Nephron (organoid): Measurements from ENCODE around the gene YTHDF2.
A peak's percentile ranks its signal among the peaks of the same experiment; 100 is the strongest.

Experiments used
- H3K27ac Mint-ChIP-seq, 3 experiments: 2 replicates each; pipeline ENCODE4 v1.8.0; 2020; ENCODE audit warnings: mixed read lengths in 3 of 3, mild to moderate bottlenecking in 2 of 3, moderate library complexity in 1 of 3
- H3K27me3 Mint-ChIP-seq: 2 replicates; pipeline ENCODE4 v1.8.0; 2021; ENCODE audit warnings: low read depth, mild to moderate bottlenecking, moderate library complexity, mixed read lengths
- H3K36me3 Mint-ChIP-seq: 2 replicates; pipeline ENCODE4 v1.8.0; 2020; ENCODE audit warnings: low read depth, mixed read lengths
- H3K4me1 Mint-ChIP-seq: 2 replicates; pipeline ENCODE4 v1.8.0; 2020; ENCODE audit warnings: mixed read lengths
- H3K4me3 Mint-ChIP-seq, 3 experiments: 2 replicates each; pipeline ENCODE4 v1.8.0; 2020; ENCODE audit warnings: mild to moderate bottlenecking in 3 of 3, mixed read lengths in 3 of 3, moderate library complexity in 2 of 3
- H3K9me3 Mint-ChIP-seq: 2 replicates; pipeline ENCODE4 v1.8.0; 2020; ENCODE audit warnings: mixed read lengths
- CTCF ChIP-seq, 3 experiments: fragments of 200-600 bp; sonication (generic); IDR thresholded peaks; one replicate each; pipeline ENCODE4 v1.5.0; 2021; ENCODE audit warnings: antibody characterized with exemption in 3 of 3; ENCODE audit not compliant: unreplicated experiment in 3 of 3

YTHDF2 gene

GRCh38 chr1:28779751-28780408 lies 43.1 kb downstream of the YTHDF2 start:
- no peak for TF ChIP-seq CTCF (IDR thresholded peaks at IDR 0.05; ENCODE audit: unreplicated experiment in 3 of 3)
- Mint-ChIP-seq H3K4me1 (peaks cover 9% of the 10 kb centered on the region), H3K4me3 (no peak overlapping the region), H3K36me3 (peaks cover 7% of the 10 kb centered on the region), H3K9me3 (no peaks in the 10 kb centered on the region), H3K27me3 (no peaks in the 10 kb centered on the region), H3K27ac (peak overlapping the region in 1 of 3 experiments; percentile 33)

GRCh38 chr1:28781305-28781704 lies 44.6 kb downstream of the YTHDF2 start:
- TF ChIP-seq CTCF (IDR thresholded peaks at IDR 0.05; ENCODE audit: unreplicated experiment in 3 of 3): no peak
- H3K36me3 Mint-ChIP-seq: no peaks in the 10 kb centered on the region

GRCh38 chr1:28782011-28782410 lies 45.3 kb downstream of the YTHDF2 start:
- H3K36me3 Mint-ChIP-seq: no peaks in the 10 kb centered on the region
- no peaks in the 10 kb centered on the region for H3K9me3 Mint-ChIP-seq
- peak overlapping the region in 1 of 3 experiments; percentile 2 for H3K4me3 Mint-ChIP-seq
- H3K27me3 Mint-ChIP-seq: peaks cover 4% of the 10 kb centered on the region
- TF ChIP-seq CTCF (IDR thresholded peaks at IDR 0.05; ENCODE audit: unreplicated experiment in 3 of 3): no peak
- H3K27ac Mint-ChIP-seq: peak overlapping the region; percentile 3 to 50 (median 47)
- peaks cover 13% of the 10 kb centered on the region for H3K4me1 Mint-ChIP-seq

More at GRCh38 chr1:28781305-28781704, 44.6 kb downstream of the YTHDF2 start:
- Mint-ChIP-seq H3K27ac (peak overlapping the region in 2 of 3 experiments; percentile 47 to 50), H3K9me3 (no peaks in the 10 kb centered on the region), H3K27me3 (peaks cover 4% of the 10 kb centered on the region), H3K4me3 (no peak overlapping the region), H3K4me1 (peaks cover 13% of the 10 kb centered on the region)

GRCh38 chr1:28783363-28783762 lies 46.6 kb downstream of the YTHDF2 start:
- no peak overlapping the region for H3K27ac Mint-ChIP-seq
- H3K4me3 Mint-ChIP-seq: no peak overlapping the region
- H3K27me3 Mint-ChIP-seq: peaks cover 5% of the 10 kb centered on the region
- H3K4me1 Mint-ChIP-seq: peaks cover 13% of the 10 kb centered on the region
- H3K9me3 Mint-ChIP-seq: no peaks in the 10 kb centered on the region
- H3K36me3 Mint-ChIP-seq: no peaks in the 10 kb centered on the region
- no peak for TF ChIP-seq CTCF (IDR thresholded peaks at IDR 0.05; ENCODE audit: unreplicated experiment in 3 of 3)

- Mint-ChIP-seq H3K36me3 (no peaks in the 10 kb centered on the region), H3K9me3 (no peaks in the 10 kb centered on the region), H3K4me3 (no peak overlapping the region), H3K4me1 (peaks cover 5% of the 10 kb centered on the region), H3K27me3 (peaks cover 13% of the 10 kb centered on the region), H3K27ac (no peak overlapping the region)
- TF ChIP-seq CTCF (IDR thresholded peaks at IDR 0.05; ENCODE audit: unreplicated experiment in 3 of 3): no peak
Observed at GRCh38 chr1:28789412-28789811, 52.7 kb downstream of the YTHDF2 start.

GRCh38 chr1:28789816-28790215 lies 53.1 kb downstream of the YTHDF2 start:
- Mint-ChIP-seq H3K9me3 (no peaks in the 10 kb centered on the region), H3K4me3 (no peak overlapping the region), H3K27me3 (peaks cover 13% of the 10 kb centered on the region), H3K36me3 (no peaks in the 10 kb centered on the region), H3K4me1 (peaks cover 5% of the 10 kb centered on the region), H3K27ac (no peak overlapping the region)
- no peak for TF ChIP-seq CTCF (IDR thresholded peaks at IDR 0.05; ENCODE audit: unreplicated experiment in 3 of 3)
